SU-DHL-6 (cell line): ENCODE measurements around the gene TXNDC2.

Source experiments
- H2AFZ ChIP-seq: fragments of 200-600 bp; sonication (generic); 2 replicates; pipeline ENCODE4 v1.6.1; 2014; ENCODE audit warnings: low read depth, mild to moderate bottlenecking, moderate library complexity, mixed read lengths, antibody characterized with exemption, low read length; ENCODE audit not compliant: severe bottlenecking
- H3F3A ChIP-seq: fragments of 200-600 bp; shearing (Covaris generic); 2 replicates; pipeline ENCODE4 v1.6.0; 2016; ENCODE audit warnings: antibody characterized with exemption, mild to moderate bottlenecking; ENCODE audit not compliant: insufficient read depth
- H3K27ac ChIP-seq: fragments of 200-600 bp; sonication (generic); 2 replicates; pipeline ENCODE4 v1.5.1; 2016; ENCODE audit warnings: low read depth, mild to moderate bottlenecking, low read length, moderate library complexity, mixed read lengths
- H3K27me3 ChIP-seq: fragments of 200-600 bp; sonication (generic), shearing (Covaris generic); 2 replicates; pipeline ENCODE4 v1.6.0; 2014; ENCODE audit warnings: mild to moderate bottlenecking, low read length
- H3K36me3 ChIP-seq: fragments of 200-600 bp; sonication (generic); 2 replicates; pipeline ENCODE4 v1.6.1; 2014; ENCODE audit warnings: mild to moderate bottlenecking, low read length, mixed read lengths
- H3K4me2 ChIP-seq: fragments of 300-600, 200-600 bp; shearing (Covaris generic), sonication (generic); 2 replicates; pipeline ENCODE4 v1.6.0; 2014; ENCODE audit warnings: low read length, low read depth, mild to moderate bottlenecking; ENCODE audit not compliant: poor library complexity, severe bottlenecking
- H3K4me3 ChIP-seq: fragments of 200-600 bp; sonication (generic); 2 replicates; pipeline ENCODE4 v1.5.1; 2014; ENCODE audit warnings: antibody characterized with exemption, low read length, mild to moderate bottlenecking, mixed read lengths; ENCODE audit not compliant: insufficient read depth, poor library complexity, severe bottlenecking
- H3K79me2 ChIP-seq: fragments of 200-600 bp; sonication (generic); 2 replicates; pipeline ENCODE4 v1.6.1; 2014; ENCODE audit warnings: mild to moderate bottlenecking, low read length, moderate library complexity; ENCODE audit not compliant: insufficient read depth
- H3K9ac ChIP-seq: fragments of 200-600 bp; sonication (generic); 2 replicates; pipeline ENCODE4 v1.7.0; 2014; ENCODE audit warnings: mild to moderate bottlenecking, low read length
- H3K9me2 ChIP-seq: fragments of 200-600 bp; sonication (generic); replicated peaks from 2 replicates; pipeline ENCODE4 v1.6.1; 2014; ENCODE audit warnings: low read length; ENCODE audit not compliant: insufficient read depth
- H3K9me3 ChIP-seq: fragments of 200-600 bp; sonication (generic); 2 replicates; pipeline ENCODE4 v1.6.1; 2014; ENCODE audit warnings: low read length, mixed read lengths; ENCODE audit not compliant: insufficient read depth
- H4K20me1 ChIP-seq: fragments of 200-600 bp; sonication (generic); 2 replicates; pipeline ENCODE4 v1.6.1; 2014; ENCODE audit warnings: low read depth, mild to moderate bottlenecking, antibody characterized with exemption, low read length, moderate library complexity, mixed read lengths
- CTCF ChIP-seq: fragments of 200-600 bp; sonication (generic); IDR thresholded peaks from one replicate; pipeline ENCODE4 v1.5.1; 2017; ENCODE audit warnings: antibody characterized with exemption, mild to moderate bottlenecking, low read length, moderate library complexity; ENCODE audit not compliant: insufficient read depth, poor library complexity, severe bottlenecking
- EZH2phosphoT487 ChIP-seq: fragments of 200-600 bp; sonication (generic), shearing (Covaris generic); conservative IDR thresholded peaks from 2 replicates; pipeline ENCODE4 v1.6.1; 2018; ENCODE audit warnings: mild to moderate bottlenecking, antibody characterized with exemption, low read length, moderate library complexity, mixed read lengths

Gene TXNDC2

GRCh38 chr18:9884532-9885140, 1.1 kb upstream of the TXNDC2 start:
- no peak for TF ChIP-seq EZH2phosphoT487
- TF ChIP-seq CTCF: no peak
- Histone ChIP-seq H3K4me3 (no peak overlapping the region), H3K9ac (no peak overlapping the region), H3K4me2 (no peak overlapping the region), H4K20me1 (no peaks in the 10 kb centered on the region), H2AFZ (no peak overlapping the region), H3K79me2 (no peaks in the 10 kb centered on the region), H3K9me3 (no peaks in the 10 kb centered on the region), H3K36me3 (no peaks in the 10 kb centered on the region), H3F3A (no peaks in the 10 kb centered on the region), H3K9me2 (no peaks in the 10 kb centered on the region), H3K27me3 (no peaks in the 10 kb centered on the region), H3K27ac (no peak overlapping the region)

GRCh38 chr18:9886005-9886348, 204 bp downstream of the TXNDC2 start:
- no peak overlapping the region for H2AFZ ChIP-seq
- no peaks in the 10 kb centered on the region for H3K36me3 ChIP-seq
- no peaks in the 10 kb centered on the region for H3K27me3 ChIP-seq
- H3F3A ChIP-seq: no peaks in the 10 kb centered on the region
- no peak overlapping the region for H3K9ac ChIP-seq
- H3K79me2 ChIP-seq: no peaks in the 10 kb centered on the region
- H3K27ac ChIP-seq: no peak overlapping the region
- no peak overlapping the region for H3K4me2 ChIP-seq
- H3K9me3 ChIP-seq: no peaks in the 10 kb centered on the region
- TF ChIP-seq CTCF: no peak
- TF ChIP-seq EZH2phosphoT487: no peak
- H4K20me1 ChIP-seq: no peaks in the 10 kb centered on the region
- no peak overlapping the region for H3K4me3 ChIP-seq
- no peaks in the 10 kb centered on the region for H3K9me2 ChIP-seq

DNA sequence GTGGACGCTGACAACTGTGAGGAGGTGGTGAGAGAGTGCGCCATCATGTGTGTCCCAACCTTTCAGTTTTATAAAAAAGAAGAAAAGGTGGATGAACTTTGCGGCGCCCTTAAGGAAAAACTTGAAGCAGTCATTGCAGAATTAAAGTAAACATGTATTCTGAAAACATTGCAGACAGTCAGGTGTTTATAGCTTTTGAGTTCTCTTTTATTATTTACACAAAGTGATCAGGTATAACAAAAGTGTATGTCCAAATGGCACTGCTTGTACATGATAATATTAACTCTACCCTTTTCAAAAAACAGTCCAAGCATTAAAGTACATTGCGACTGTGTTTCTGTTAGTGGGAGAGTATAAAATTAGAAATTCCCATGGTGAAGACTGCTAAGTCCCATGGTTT, 2.2 kb downstream of the TXNDC2 start:
- H3K27ac ChIP-seq: no peak overlapping the region

More for the DNA sequence above, 2.2 kb downstream of the TXNDC2 start:
- Histone ChIP-seq H3K9ac (no peak overlapping the region), H3K9me3 (no peaks in the 10 kb centered on the region), H3K36me3 (no peaks in the 10 kb centered on the region), H3F3A (no peaks in the 10 kb centered on the region), H3K4me2 (no peak overlapping the region), H4K20me1 (no peaks in the 10 kb centered on the region), H2AFZ (no peak overlapping the region), H3K27me3 (no peaks in the 10 kb centered on the region), H3K4me3 (no peak overlapping the region), H3K9me2 (no peaks in the 10 kb centered on the region), H3K79me2 (no peaks in the 10 kb centered on the region)
- TF ChIP-seq CTCF (no peak), EZH2phosphoT487 (no peak)
